ENCODE results near the gene CECR2.
"Not testable (repeated sequence)": the region's sequence is repeated elsewhere in the genome, so short reads cannot be mapped to it uniquely, and the experiment has no call there.

Gene CECR2

GRCh38 chr22:17407643-17408042, 38.4 kb downstream of the CECR2 start:
- DNase-seq: no peak

GRCh38 chr22:17410576-17410975, 41.3 kb downstream of the CECR2 start:
- no peak for DNase-seq

GRCh38 chr22:17411213-17411612, 42.0 kb downstream of the CECR2 start:
- DNase-seq: no peak

- DNase-seq: no peak
Observed at GRCh38 chr22:17412232-17412631, 43.0 kb downstream of the CECR2 start.

GRCh38 chr22:17418890-17419324, 49.6 kb downstream of the CECR2 start:
- no peak for DNase-seq

GRCh38 chr22:17419348-17419747, 50.1 kb downstream of the CECR2 start:
- no peak for DNase-seq

GRCh38 chr22:17422736-17423343, 53.6 kb downstream of the CECR2 start:
- DNase-seq: no peak

GRCh38 chr22:17423616-17424015, 54.4 kb downstream of the CECR2 start:
- DNase-seq: no peak

GRCh38 chr22:17427528-17427927, 58.3 kb downstream of the CECR2 start:
- not testable (repeated sequence) for DNase-seq

- DNase-seq: no peak
Observed at GRCh38 chr22:17429516-17429915, 60.3 kb downstream of the CECR2 start.

GRCh38 chr22:17430412-17430811, 61.2 kb downstream of the CECR2 start:
- DNase-seq: no peak

- no peak for DNase-seq
Observed at GRCh38 chr22:17431179-17431578, 61.9 kb downstream of the CECR2 start.

- no peak for DNase-seq
Observed at GRCh38 chr22:17434856-17435255, 65.6 kb downstream of the CECR2 start.

- DNase-seq: no peak
Observed at GRCh38 chr22:17435375-17435774, 66.1 kb downstream of the CECR2 start.

- DNase-seq: no peak
Observed at GRCh38 chr22:17436382-17436980, 67.2 kb downstream of the CECR2 start.

- no peak for DNase-seq
Observed at GRCh38 chr22:17436981-17437412, 67.7 kb downstream of the CECR2 start.

GRCh38 chr22:17438026-17438425, 68.8 kb downstream of the CECR2 start:
- DNase-seq: no peak

GRCh38 chr22:17441326-17441725, 72.1 kb downstream of the CECR2 start:
- no peak for DNase-seq

GRCh38 chr22:17443405-17444203, 74.3 kb downstream of the CECR2 start:
- no peak for DNase-seq

GRCh38 chr22:17444204-17444504, 74.9 kb downstream of the CECR2 start:
- DNase-seq: no peak

- DNase-seq: no peak
Observed at GRCh38 chr22:17446698-17447097, 77.4 kb downstream of the CECR2 start.

- DNase-seq: no peak
Observed at GRCh38 chr22:17451316-17451715, 82.1 kb downstream of the CECR2 start.

- no peak for DNase-seq
Observed at GRCh38 chr22:17460895-17461294, 91.6 kb downstream of the CECR2 start.

GRCh38 chr22:17470880-17471500, 101.7 kb downstream of the CECR2 start:
- no peak for DNase-seq
